Dedifferentiated amniotic fluid mesenchymal stem cell (primary cell): ENCODE data around the gene RSF1.
"Not testable (repeated sequence)": the region's sequence is repeated elsewhere in the genome, so short reads cannot be mapped to it uniquely, and the experiment has no call there.

ENCODE experiments used
- DNase-seq: peaks from one replicate; pipeline ENCODE4 v3.0.0-alpha.2; 2016; ENCODE audit errors: extremely low spot score

RSF1 gene

GRCh38 chr11:77672264-77672663, 148.3 kb downstream of the RSF1 start:
- DNase-seq = peak; percentile 47

- no peak for DNase-seq
Measured at GRCh38 chr11:77669848-77670511, 150.5 kb downstream of the RSF1 start.

- no peak for DNase-seq
Measured at GRCh38 chr11:77668760-77669159, 151.8 kb downstream of the RSF1 start.

GRCh38 chr11:77665240-77665965, 155.1 kb downstream of the RSF1 start:
- DNase-seq = no peak

- no peak for DNase-seq
Measured at GRCh38 chr11:77661670-77662069, 158.9 kb downstream of the RSF1 start.

GRCh38 chr11:77660947-77661346, 159.6 kb downstream of the RSF1 start:
- DNase-seq = no peak

GRCh38 chr11:77658213-77659013, 162.1 kb downstream of the RSF1 start:
- peak; percentile 72 for DNase-seq

GRCh38 chr11:77656362-77656761, 164.2 kb downstream of the RSF1 start:
- no peak for DNase-seq

- no peak for DNase-seq
Measured at GRCh38 chr11:77654770-77655434, 165.6 kb downstream of the RSF1 start.

GRCh38 chr11:77650123-77650522, 170.4 kb downstream of the RSF1 start:
- DNase-seq = no peak

GRCh38 chr11:77647654-77648305, 172.7 kb downstream of the RSF1 start:
- DNase-seq = no peak

- DNase-seq = no peak
Measured at GRCh38 chr11:77644887-77645286, 175.6 kb downstream of the RSF1 start.

GRCh38 chr11:77642228-77642627, 178.3 kb downstream of the RSF1 start:
- no peak for DNase-seq

GRCh38 chr11:77637345-77638165, 183.0 kb downstream of the RSF1 start, which contains the start of gene CLNS1A:
CLNS1A (minus strand) TSS chr11:77637794; CDS start chr11:77637714, 80 bp downstream.
- peak; percentile 86 for DNase-seq

- DNase-seq = no peak
Measured at GRCh38 chr11:77636731-77637344, 183.7 kb downstream of the RSF1 start.

GRCh38 chr11:77633926-77634325, 186.6 kb downstream of the RSF1 start:
- DNase-seq = not testable (repeated sequence)

GRCh38 chr11:77630157-77630710, 190.3 kb downstream of the RSF1 start:
- DNase-seq = no peak

- peak; percentile 63 for DNase-seq
Measured at GRCh38 chr11:77619576-77620198, 200.8 kb downstream of the RSF1 start.

- DNase-seq = no peak
Measured at GRCh38 chr11:77617892-77618291, 202.6 kb downstream of the RSF1 start.
